NCI-H524 treated with DMSO at 0.1 percent for 48 hours (cell line): ENCODE results near the gene CRADD.

ENCODE experiments used
- DNase-seq: peaks from one replicate; lab custom pipeline; 2025; lab: John Stamatoyannopoulos, UW

CRADD gene

DNA sequence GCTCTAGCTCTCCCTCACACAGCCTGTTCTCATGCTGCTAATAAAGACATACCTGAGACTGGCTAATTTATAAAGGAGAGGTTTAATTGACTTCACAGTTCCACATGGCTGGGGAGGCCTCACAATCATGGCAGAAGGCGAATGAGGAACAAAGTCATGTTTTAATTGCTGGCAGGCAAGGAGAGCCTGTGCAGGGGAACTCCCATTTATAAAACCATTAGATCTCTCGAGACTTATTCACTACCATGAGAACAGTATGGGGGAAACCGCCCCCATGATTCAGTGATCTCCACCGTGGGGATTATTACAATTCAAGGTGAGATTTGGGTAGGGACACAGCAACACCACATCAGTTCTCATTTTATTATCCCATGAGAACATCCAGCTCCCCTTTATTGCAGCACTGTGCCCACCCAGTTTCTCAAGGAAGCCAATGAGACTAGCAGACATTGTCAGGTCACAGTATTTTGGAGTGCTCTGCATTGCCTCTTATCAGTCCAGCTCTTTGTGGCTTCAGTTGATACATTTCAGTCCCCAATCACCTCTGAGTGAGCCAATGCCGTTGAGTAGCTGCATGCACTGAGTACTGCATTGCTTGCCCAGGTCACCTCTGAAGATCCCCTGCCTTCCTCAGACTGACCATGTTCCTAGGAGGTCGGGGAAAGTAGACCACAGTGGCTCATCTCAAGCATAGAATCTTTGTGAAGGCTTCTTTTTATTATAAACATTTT lies 131.2 kb downstream of the CRADD start:
- DNase-seq: no peak

DNA sequence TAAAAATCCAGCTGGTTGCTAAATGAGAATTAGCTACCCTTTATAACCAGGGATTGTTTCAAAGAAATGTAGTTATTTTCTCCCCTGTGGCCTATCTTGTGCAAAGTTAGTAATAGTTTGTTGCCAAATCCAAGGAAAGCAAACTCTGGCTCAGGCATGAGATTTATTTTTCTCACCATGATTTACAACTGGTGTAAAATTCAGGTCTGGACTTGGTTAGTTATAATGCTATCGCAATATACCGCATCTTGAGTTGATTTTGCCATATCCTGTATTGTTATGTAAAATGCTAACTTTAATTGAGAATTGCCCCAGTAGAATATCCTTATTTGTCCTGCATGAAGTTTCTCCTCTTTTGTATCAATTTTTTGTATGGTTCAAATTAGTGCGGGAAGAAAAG lies 135.5 kb downstream of the CRADD start:
- DNase-seq: no peak

DNA sequence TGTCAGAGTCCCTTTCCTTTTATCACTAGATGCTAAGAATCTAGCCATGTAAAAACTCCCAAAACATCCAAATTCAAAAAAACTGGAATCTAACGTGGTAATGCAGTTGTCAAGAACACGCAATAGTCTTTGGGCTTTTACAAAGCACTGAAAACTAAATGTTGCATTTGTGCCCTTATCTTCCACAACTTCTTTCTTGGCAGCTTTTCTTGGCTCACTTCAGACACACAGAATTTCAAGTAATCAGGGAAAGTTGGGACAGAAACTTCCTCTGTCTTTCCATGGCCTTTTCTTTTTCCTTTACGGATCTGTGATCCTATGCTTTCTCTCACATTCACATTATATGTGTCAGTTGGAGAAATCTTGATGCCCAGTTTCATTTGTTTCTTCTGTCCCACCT lies 136.0 kb downstream of the CRADD start:
- DNase-seq: no peak

DNA sequence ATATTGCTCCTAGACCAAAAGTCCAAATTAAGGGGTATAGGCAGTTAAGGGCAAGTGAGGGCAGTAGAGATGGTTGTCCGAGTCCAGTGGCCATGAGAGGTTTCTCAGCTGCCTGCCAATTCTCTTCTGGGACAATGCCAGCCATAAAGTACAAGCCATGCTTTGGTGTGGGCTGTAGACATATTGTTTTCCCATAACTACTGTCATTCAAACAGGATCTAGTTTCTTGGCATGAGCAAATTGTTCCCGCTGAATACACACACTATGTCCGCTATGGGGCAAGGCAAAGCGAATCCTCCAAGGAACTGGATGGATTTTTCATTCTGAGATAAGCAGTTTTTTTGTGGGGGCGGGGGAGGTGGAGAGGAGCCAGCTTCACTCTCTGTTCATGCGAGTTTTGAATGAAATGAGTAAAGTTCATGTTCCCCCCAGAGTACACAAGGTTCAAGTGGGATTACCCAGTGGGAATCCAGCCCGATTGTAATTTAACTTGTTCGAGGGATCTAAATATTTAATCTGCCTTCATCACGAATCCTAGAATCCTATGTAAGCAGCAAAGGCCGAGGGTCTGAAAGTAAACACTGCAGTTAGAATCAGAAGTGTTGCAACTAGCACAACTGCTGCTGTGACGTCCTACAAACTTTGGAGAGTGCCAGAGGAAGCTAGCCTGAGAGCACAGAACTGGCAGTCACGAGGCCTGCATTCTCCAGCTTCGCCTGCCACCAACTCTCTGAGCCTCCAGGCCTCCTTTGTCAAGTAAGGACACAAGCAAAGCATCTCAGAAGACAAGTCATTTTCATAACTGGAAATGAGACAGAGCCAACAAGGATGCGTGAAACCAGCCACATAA lies 137.0 kb downstream of the CRADD start:
- no peak for DNase-seq

DNA sequence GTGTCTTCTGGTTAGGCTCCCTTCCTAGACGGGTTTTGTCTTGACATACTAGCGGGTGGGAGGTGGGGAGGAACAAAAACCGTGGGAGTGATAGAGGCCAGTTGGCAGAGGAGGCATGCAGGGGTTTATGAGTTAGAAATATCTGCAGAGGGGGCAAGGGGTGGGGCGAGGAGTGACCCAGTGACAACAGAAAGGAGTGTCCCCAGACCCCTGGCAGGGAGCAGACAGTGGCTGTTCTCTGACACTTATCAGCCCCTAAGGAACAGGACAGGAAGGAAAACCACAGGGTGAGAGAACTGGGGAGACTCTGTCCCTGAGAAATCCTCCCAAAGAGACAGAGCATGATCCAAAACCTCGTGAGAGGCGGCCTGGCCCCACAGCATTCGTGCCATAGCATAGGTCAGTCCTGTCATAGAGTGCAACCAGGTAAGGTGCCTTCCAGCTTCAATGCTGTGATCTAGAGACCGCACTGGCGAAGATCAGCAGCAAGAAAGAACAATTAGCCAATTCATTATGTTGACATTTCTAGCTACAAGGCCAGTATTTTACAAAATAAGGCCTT lies 141.4 kb downstream of the CRADD start:
- no peak for DNase-seq

DNA sequence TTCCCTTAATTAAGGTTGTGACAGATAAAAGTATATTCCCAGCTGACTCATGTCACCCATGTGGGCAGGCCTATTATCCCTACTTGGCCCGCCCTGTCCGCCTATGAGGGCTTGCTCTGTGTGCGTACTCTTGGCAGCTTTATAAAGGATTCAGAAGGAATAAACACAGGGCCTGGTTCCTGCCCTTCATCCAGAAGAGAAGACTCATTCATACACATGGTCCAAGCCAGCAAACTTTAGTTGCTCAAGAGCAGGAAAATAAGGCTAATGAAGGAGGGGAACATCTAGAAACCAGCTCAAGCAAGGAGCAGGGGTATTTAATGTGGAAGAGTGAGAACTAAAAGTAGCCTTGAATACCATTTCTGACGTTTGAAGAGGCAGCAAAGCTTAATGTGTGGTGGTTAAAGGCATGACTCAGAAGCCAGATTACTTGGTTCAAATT lies 141.9 kb downstream of the CRADD start:
- no peak for DNase-seq

DNA sequence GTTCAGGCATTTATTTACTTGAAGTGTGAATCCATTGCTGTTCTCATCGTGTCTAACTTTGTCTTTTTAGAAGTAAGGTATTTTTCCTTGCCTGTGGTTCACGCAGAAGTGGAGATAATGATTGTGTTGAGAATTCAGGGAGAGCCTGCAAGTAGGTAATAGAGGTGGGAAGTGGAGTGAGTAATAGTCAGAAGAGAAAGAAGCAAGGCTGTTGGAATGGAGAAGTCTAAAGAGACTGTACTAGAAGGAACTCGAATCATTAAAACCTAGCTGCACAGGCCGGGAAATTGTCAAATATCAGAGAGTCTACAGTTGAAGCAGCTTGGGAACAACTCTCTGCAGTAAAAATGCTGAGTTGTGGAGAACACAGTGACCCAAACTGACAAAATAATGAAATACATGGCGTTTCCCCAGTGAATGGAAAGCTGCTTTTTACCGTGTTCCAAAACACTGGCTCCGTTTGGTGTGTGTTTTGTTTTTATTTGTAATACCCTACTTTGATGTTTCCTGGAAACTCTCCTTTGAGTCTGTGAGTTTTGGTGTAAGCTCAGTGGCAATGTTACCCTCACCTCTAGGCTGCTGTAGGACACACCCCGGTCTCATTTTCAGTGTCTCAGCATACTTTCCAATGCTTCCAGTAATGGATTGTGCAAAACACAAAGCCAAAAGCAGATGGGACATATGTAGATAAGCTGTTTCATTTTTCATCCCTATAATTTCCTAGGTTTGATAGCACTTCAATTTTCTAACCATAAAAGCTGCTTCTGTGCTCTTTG lies 146.6 kb downstream of the CRADD start:
- no peak for DNase-seq

DNA sequence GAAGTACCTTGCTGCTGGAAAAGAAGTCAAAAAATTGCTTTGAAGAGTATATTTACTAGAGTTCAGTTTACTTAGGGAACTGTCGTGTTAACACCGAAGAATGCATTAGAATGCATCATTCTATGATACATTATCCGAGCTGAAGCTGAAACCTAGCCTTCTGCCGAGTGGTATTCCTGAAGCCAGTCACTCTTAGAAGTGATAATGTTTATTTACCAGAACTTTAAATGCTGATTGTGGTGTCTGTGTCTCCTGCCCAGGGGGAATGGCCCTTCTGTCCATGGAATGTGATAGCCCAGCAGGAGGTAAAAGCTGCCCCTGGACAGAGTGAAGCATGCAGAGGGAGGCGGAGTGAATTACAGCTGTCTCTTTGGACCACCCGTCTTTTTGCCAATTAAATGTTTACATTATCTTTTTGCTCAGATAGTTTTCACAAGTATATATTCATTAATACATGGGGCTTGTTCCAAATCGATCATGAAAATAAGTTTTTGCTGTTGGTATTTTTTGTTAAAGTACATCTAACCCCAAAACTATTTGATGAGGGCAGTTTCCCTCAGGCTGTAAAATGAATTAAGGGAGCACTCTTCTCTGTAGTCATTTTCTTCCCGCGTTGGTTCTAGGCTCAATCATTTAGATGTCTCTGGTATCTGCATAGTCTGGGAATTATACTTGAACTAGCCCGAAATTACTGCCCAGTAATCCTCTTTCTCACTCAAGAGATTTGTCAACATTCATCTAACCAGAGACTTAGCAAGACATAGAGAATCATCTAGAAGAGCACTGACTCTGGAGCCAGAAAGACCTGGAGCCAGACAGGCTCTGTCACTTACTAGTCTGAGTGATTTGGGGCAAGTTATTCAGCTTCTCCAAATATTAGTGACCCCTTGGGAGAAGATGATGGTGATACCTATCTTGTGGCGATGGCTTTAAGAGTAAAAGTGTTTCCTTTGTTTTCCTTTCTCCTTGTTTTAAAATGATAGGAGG lies 147.6 kb downstream of the CRADD start:
- no peak for DNase-seq

DNA sequence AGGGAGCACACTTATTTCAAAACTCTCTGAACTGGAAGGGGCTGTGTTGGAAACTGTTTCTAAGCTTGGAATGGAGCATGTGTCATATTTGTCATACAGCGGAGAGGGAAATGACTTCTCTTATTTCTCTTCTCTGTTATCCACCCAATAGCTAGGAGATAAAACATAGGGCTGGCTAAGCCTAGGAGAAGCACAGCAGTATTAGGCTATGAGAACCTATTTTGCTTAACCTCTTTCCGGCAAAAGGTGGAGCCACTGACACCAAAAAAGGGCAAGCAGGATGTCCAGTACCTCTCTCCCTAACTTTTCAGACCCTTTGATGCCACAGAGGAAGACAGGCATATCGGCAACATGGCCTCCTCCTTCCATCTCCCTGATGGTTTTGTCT lies 148.3 kb downstream of the CRADD start:
- no peak for DNase-seq

DNA sequence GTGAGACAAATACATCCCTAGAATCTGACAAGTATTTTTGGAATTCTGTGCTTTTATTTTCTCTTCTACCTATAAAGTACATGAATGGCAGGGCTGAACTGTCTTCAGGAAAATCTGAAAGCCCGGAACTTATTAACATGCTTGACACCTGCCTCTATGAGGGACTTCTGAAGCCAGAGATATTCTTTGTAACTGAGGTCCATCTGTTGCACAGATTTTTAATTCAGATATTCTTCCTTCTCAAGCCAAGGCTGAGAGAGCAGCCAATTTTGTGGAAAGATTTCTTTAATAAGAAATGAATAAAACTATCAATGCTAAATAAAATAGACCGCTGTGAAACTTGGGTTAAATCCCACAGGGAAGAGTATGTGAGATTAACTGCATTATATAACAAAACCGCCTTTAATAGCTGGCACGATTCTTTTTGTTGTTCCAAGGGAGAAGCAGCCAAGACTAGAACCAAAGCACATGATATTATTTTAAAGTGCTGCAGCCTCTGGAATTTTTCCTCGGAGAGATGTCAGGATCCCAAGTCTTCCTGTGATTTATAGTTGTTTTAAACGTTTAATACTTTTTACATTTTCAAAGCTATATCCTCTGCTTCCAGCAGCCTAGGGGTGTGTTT lies 148.9 kb downstream of the CRADD start:
- no peak for DNase-seq

DNA sequence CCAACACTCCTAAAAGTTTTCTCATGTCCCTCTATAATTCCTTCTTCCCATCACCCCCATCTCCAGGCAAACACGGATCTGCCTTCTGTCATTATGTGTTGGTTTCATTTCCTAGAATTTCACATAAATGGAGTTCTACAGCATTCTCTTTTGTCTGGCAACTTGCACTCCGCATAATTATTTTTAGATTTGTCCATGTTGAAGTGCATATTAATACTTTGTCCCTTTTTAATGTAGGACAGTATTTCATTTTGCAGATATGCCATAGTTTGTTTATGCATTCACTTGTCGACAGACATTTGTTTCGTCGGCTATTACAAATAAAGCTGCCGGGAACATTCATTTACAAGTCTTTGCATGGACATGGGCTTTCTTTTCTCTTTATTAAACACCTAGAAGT lies 150.0 kb downstream of the CRADD start:
- DNase-seq: no peak

DNA sequence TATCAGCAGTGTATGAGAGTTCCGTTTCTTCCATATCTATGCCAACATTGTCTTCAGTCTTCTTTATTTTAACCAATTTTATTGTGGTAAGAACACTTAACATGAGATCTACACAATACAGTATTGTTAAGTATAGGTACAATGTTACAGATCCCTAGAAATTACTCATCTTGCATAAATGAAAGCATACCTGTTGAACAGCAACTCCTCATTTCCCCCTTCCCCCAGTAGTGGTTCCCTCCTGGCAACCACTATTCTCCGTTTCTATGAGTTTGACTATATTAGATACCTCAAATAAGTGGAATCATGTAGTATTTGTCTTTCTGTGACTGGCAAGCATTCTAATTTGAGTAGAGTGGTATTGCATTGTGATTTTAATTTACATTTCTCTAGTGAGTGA lies 150.5 kb downstream of the CRADD start:
- DNase-seq: no peak

DNA sequence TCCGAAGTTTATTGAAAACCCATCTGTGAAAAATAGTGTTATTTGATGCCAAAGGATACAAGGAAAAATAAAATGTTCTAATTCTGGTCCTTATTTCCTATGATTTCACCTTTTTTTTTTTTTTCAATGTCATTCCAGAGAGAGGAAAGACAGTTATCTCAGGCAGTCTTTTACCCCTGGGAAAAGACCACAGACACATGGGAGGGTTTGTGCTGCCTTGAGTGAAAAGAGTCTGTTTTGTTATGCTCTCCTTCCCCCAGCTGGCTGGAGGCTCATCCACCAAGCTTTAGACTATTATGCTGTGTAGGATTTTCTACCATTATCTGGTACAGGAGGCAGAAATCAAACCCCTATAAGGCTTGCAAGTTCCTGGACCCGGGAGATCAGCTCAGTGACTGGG lies 151.8 kb downstream of the CRADD start:
- DNase-seq: no peak

DNA sequence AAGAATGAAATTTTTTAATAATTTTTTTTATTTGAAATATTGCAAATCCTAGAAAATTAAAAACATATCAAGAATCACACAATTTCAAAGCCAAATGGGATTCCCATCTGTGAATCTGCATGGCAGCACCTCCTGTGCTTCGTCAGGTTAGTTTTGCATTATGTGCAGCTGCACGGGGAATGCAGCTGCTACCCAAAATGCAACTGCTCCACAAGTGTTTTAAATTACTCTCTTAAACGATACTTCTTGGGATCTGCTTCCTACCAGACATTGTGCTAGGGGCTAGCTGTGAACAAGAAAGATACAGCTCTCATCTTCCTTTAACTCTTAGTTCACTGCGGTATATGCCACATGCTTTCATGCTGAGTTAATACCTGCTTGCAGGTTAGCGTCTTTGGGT lies 154.2 kb downstream of the CRADD start:
- DNase-seq: no peak

DNA sequence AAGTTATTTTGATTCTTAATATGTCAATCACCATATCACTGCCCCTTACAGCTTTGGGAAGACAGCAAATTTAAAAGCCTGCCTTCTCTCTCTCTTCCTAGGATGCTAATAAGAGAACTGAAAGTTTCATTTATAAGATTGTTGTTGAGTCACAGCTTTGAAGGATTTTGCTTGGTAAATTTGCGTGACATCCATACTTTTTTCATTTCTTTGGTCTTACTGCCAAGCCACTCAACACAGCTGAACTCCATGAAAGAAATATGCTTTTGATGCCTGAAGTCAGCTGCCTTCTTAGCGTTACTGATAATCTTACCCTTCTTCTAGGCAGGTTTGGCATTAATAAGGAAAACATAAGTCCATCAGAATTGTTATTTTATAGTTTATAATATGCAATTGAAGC lies 155.0 kb downstream of the CRADD start:
- DNase-seq: no peak

DNA sequence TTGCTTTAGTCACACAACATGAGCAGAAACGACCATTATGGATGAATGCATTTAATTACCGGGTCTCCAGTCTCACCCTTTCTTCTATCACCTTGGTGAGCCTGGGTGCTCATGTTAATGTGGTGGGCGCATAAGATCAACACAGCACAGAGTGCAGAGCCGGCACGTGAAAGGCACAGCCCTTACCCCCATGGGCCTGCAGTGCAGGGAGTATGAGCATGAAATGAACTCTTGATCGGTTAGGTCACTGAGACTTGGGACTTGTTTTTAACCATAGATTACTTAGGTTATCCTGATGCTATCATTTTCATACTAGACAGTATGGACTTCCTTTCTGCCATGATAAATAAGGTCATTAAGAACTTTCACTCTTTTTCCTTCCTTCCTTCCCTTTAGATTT lies 156.8 kb downstream of the CRADD start:
- DNase-seq: no peak

DNA sequence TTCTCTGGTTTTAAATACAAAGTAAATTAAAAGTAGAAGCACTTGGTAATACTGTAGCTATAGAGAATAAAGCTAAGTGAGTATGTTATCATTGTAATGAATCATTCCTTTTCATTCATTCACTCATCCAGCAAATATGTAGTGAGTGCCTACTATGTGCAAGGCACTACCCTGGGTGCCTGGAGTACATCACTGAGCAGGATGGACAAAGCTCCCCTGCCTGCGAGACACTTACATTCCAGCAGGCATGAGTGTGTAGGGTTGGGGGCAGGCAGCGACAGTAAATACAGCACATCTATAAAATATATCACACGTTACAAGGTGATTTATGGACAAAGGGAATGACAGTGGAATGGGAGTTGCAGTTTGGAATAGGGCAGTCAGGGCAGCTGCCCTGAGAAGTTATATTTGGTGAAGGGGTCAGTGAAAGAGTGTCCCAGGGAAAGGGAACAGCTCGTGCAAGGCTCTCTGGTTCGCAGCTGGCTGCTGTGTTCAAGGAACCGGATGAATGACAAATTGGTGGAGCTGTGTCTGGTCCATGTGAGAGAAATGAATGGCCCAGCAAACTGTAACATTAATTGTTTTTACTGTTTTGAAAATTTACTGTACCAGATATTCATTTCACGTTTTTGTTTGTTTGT lies 159.6 kb downstream of the CRADD start:
- no peak for DNase-seq

DNA sequence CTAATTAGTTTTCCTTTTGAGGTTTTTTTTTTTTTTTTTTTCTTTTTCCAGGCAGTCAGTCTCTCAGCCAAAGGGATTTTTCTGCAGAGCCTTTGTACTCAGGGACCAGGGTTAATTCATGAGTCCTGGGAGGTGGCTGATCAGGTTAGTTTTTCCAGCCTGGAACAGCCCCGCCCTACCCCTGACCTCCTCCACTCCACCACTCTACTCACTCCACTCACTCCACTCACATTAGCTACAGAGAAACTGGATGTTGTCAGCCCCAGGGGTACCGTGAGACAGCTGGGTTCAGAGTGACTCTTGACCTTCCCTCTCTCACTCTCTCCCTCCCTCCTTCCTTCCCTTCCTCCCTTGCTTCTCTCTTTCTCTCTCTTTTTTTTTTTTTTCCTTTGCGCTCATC lies 161.0 kb downstream of the CRADD start:
- DNase-seq: no peak

DNA sequence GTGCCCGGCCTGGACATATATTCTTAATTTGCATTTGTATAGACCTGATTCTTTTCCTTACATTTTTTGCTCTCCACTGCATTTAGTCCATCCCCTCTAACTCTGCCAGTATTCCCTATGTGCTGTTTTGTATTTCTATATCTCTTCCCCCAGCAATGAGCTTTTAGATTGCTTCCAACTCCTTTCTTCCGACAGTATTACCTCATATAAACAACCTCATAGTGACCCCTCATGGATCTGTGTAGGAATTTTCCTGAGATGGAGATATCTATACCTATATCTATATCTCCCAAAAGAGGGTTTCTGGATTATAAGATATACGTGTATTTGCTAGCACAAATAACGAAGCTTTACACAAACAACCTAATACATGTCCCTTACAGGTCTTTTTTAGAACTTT lies 161.9 kb downstream of the CRADD start:
- no peak for DNase-seq

DNA sequence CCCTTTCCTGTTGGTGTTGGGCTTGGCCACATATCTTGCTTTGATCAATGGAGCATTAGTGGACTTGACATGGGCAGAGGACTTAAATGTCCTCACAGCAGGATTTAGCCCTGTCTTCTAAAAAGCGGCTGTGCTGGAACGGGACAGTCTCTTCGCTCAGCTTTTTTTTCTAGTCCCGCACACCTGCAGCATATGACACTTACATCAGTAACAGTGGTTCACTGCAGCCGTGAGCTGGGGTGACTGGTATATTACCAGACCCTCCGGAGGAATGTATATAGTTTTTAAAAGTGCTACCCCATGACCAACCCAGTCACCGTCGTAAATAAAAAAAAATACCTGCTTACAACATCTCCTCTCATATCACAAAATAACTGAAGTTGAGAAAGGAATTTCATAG lies 164.5 kb downstream of the CRADD start:
- no peak for DNase-seq
